ENCODE data around the gene JMJD7. TPM values are rescaled to one million over a fixed set of nuclear protein-coding genes. Genes with fewer than 3 reads are reported as not detected.

The JMJD7 gene
- total RNA-seq, 1 experiment from 2014 or later = 13.2 TPM

DNA sequence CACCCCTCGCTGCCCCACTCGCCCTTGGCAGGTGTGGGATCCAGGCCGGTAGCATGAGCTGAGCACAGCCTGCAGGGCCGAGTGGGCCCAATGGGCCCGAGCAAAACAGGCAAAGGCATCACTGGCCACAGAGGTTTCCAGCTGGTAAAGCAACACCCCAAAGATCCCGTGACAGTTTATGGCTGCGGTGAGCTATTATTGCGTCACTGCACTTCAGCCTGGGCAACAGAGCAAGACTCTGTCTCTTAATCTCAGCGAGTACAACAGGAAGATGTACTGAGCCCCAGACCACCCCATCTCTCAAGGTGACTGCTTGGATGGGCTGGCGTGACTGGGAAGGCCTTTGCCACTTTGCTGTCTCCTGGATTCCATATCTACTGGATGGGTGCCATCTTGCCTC is 4.3 kb downstream of the JMJD7 start:
- BruUV-seq (replicated peaks) = no TSS peak
- intact Hi-C loops (cut with micrococcal nuclease; ENCODE audit: unreplicated experiment) (no loop called here), in situ Hi-C loops (cut with HindIII; ENCODE audit: low pct_unique_long_range_greater_than_20kb, low sequenced_read_pairs) (no loop called here)
- H3K36me3 ChIP-seq (ENCODE audit: control insufficient read depth, insufficient read depth, low read length) = no peaks in the 10 kb centered on the region
- ChIA-PET POLR2A (no interaction called here), CTCF (interaction anchor here (1.1 kb wide), 1 partner anchor 72 kb away, joined by 3 read pairs; no protein-coding TSS in a partner anchor)
- DNase-seq (ENCODE audit: low read depth, low spot score) (no peak), ATAC-seq (no peak)
- H3K9me3 ChIP-seq (ENCODE audit: control insufficient read depth, insufficient read depth, low read depth, low read length) = no peaks in the 10 kb centered on the region
- peaks cover 8% of the 10 kb centered on the region for H3K4me1 ChIP-seq (ENCODE audit: control insufficient read depth, insufficient read depth, low read length)
- H3K27me3 ChIP-seq (ENCODE audit: control insufficient read depth, insufficient read depth, low read length) = no peaks in the 10 kb centered on the region
- TF ChIP-seq TCF7L2 (IDR thresholded peaks at IDR 0.05; ENCODE audit: low read depth, low read length) = no peak
- TF ChIP-seq, protein P1, sequence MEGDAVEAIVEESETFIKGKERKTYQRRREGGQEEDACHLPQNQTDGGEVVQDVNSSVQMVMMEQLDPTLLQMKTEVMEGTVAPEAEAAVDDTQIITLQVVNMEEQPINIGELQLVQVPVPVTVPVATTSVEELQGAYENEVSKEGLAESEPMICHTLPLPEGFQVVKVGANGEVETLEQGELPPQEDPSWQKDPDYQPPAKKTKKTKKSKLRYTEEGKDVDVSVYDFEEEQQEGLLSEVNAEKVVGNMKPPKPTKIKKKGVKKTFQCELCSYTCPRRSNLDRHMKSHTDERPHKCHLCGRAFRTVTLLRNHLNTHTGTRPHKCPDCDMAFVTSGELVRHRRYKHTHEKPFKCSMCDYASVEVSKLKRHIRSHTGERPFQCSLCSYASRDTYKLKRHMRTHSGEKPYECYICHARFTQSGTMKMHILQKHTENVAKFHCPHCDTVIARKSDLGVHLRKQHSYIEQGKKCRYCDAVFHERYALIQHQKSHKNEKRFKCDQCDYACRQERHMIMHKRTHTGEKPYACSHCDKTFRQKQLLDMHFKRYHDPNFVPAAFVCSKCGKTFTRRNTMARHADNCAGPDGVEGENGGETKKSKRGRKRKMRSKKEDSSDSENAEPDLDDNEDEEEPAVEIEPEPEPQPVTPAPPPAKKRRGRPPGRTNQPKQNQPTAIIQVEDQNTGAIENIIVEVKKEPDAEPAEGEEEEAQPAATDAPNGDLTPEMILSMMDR (IDR thresholded peaks at IDR 0.05) = no peak
- no peak for TF ChIP-seq POLR2AphosphoS5 (IDR thresholded peaks at IDR 0.05; ENCODE audit: low read depth, low read length)
- TF ChIP-seq, protein P2, sequence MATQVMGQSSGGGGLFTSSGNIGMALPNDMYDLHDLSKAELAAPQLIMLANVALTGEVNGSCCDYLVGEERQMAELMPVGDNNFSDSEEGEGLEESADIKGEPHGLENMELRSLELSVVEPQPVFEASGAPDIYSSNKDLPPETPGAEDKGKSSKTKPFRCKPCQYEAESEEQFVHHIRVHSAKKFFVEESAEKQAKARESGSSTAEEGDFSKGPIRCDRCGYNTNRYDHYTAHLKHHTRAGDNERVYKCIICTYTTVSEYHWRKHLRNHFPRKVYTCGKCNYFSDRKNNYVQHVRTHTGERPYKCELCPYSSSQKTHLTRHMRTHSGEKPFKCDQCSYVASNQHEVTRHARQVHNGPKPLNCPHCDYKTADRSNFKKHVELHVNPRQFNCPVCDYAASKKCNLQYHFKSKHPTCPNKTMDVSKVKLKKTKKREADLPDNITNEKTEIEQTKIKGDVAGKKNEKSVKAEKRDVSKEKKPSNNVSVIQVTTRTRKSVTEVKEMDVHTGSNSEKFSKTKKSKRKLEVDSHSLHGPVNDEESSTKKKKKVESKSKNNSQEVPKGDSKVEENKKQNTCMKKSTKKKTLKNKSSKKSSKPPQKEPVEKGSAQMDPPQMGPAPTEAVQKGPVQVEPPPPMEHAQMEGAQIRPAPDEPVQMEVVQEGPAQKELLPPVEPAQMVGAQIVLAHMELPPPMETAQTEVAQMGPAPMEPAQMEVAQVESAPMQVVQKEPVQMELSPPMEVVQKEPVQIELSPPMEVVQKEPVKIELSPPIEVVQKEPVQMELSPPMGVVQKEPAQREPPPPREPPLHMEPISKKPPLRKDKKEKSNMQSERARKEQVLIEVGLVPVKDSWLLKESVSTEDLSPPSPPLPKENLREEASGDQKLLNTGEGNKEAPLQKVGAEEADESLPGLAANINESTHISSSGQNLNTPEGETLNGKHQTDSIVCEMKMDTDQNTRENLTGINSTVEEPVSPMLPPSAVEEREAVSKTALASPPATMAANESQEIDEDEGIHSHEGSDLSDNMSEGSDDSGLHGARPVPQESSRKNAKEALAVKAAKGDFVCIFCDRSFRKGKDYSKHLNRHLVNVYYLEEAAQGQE (IDR thresholded peaks at IDR 0.05; ENCODE audit: insufficient read depth in 1 of 2, low read depth in 2 of 2, low read length in 1 of 2) = no peak
- no peak for TF ChIP-seq SIN3A (IDR thresholded peaks at IDR 0.05; ENCODE audit: borderline replicate concordance, insufficient read depth, low read depth, low read length)
- H3K27ac ChIP-seq (ENCODE audit: low read length) = no peak overlapping the region
- H3K4me3 ChIP-seq (ENCODE audit: low read depth in 2 of 2, low read length in 2 of 2) = no peak overlapping the region

DNA sequence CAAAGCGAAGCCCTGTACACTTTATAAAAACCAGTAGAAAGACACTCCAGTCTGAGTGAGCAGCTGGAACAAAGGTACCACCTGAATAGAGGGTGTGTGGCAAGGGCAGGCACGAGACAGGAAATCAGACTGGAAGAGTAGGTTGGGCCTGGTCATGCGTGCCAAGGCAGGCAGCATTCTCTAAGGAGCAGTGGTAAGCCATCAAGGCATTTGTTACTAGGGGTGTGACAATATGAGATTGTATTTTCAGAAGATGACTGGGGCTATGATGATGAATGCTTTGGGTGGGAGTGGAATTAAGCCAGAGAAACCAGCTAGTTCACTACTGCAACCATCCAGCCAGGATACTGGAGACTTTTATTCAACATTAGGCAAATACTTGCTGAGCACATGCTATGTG is 5.0 kb downstream of the JMJD7 start:
- Histone ChIP-seq H3K27me3 (ENCODE audit: control insufficient read depth, insufficient read depth, low read length) (no peaks in the 10 kb centered on the region), H3K4me3 (ENCODE audit: low read depth in 2 of 2, low read length in 2 of 2) (no peak overlapping the region), H3K27ac (ENCODE audit: low read length) (no peak overlapping the region), H3K36me3 (ENCODE audit: control insufficient read depth, insufficient read depth, low read length) (no peaks in the 10 kb centered on the region), H3K4me1 (ENCODE audit: control insufficient read depth, insufficient read depth, low read length) (peaks cover 8% of the 10 kb centered on the region), H3K9me3 (ENCODE audit: control insufficient read depth, insufficient read depth, low read depth, low read length) (no peaks in the 10 kb centered on the region)
- ATAC-seq = no peak
- no peak for DNase-seq (ENCODE audit: low read depth, low spot score)
- intact Hi-C loops (cut with micrococcal nuclease; ENCODE audit: unreplicated experiment) = no loop called here
- TF ChIP-seq SIN3A (IDR thresholded peaks at IDR 0.05; ENCODE audit: borderline replicate concordance, insufficient read depth, low read depth, low read length) = no peak
- TF ChIP-seq, protein P2 (IDR thresholded peaks at IDR 0.05; ENCODE audit: insufficient read depth in 1 of 2, low read depth in 2 of 2, low read length in 1 of 2) = no peak
- no peak for TF ChIP-seq TCF7L2 (IDR thresholded peaks at IDR 0.05; ENCODE audit: low read depth, low read length)
- TF ChIP-seq, protein P1 (IDR thresholded peaks at IDR 0.05) = no peak
- TF ChIP-seq POLR2AphosphoS5 (IDR thresholded peaks at IDR 0.05; ENCODE audit: low read depth, low read length) = no peak
- POLR2A ChIA-PET = no interaction called here
- in situ Hi-C loops (cut with HindIII; ENCODE audit: low pct_unique_long_range_greater_than_20kb, low sequenced_read_pairs) = no loop called here
- CTCF ChIA-PET = no interaction called here
- BruUV-seq (replicated peaks) = no TSS peak
